NCI-H1105 treated with DMSO at 0.1 percent for 48 hours (cell line): ENCODE results near the gene SIK1.
"Not testable (repeated sequence)": the region's sequence is repeated elsewhere in the genome, so short reads cannot be mapped to it uniquely, and the experiment has no call there.

ENCODE experiments used
- DNase-seq: peaks from one replicate; lab custom pipeline; 2025; lab: John Stamatoyannopoulos, UW

Gene SIK1

GRCh38 chr21:43426404-43427241 is at the start of gene SIK1:
TSS of gene SIK1 (minus strand) at chr21:43427131. CDS start at chr21:43426178, 953 bp downstream.
- DNase-seq = not testable (repeated sequence)

- not testable (repeated sequence) for DNase-seq
Measured at GRCh38 chr21:43471597-43472242, 44.8 kb upstream of the SIK1 start.

GRCh38 chr21:43469719-43470458 is 43.0 kb upstream of the SIK1 start:
- not testable (repeated sequence) for DNase-seq

- DNase-seq = no peak
Measured at GRCh38 chr21:43467785-43468184, 40.9 kb upstream of the SIK1 start.

- not testable (repeated sequence) for DNase-seq
Measured at GRCh38 chr21:43465159-43465558, 38.2 kb upstream of the SIK1 start.

GRCh38 chr21:43463498-43464261 is 36.7 kb upstream of the SIK1 start:
- not testable (repeated sequence) for DNase-seq

GRCh38 chr21:43462932-43463331 is 36.0 kb upstream of the SIK1 start:
- not testable (repeated sequence) for DNase-seq

- not testable (repeated sequence) for DNase-seq
Measured at GRCh38 chr21:43460475-43460874, 33.5 kb upstream of the SIK1 start.

GRCh38 chr21:43458995-43459394 is 32.1 kb upstream of the SIK1 start:
- DNase-seq = not testable (repeated sequence)

GRCh38 chr21:43456616-43457314 is 29.8 kb upstream of the SIK1 start:
- not testable (repeated sequence) for DNase-seq

- not testable (repeated sequence) for DNase-seq
Measured at GRCh38 chr21:43455717-43456116, 28.8 kb upstream of the SIK1 start.

GRCh38 chr21:43454176-43454575 is 27.2 kb upstream of the SIK1 start:
- DNase-seq = not testable (repeated sequence)

GRCh38 chr21:43451850-43452249 is 24.9 kb upstream of the SIK1 start:
- DNase-seq = not testable (repeated sequence)

GRCh38 chr21:43450287-43450686 is 23.4 kb upstream of the SIK1 start:
- DNase-seq = not testable (repeated sequence)

GRCh38 chr21:43447353-43447977 is 20.5 kb upstream of the SIK1 start:
- DNase-seq = not testable (repeated sequence)

GRCh38 chr21:43446277-43446932 is 19.5 kb upstream of the SIK1 start:
- DNase-seq = not testable (repeated sequence)

GRCh38 chr21:43444524-43444923 is 17.6 kb upstream of the SIK1 start:
- not testable (repeated sequence) for DNase-seq

GRCh38 chr21:43442571-43442970 is 15.6 kb upstream of the SIK1 start:
- not testable (repeated sequence) for DNase-seq

- not testable (repeated sequence) for DNase-seq
Measured at GRCh38 chr21:43440835-43441727, 14.2 kb upstream of the SIK1 start.
